ENCODE results near the gene TBXAS1.

The TBXAS1 gene

DNA sequence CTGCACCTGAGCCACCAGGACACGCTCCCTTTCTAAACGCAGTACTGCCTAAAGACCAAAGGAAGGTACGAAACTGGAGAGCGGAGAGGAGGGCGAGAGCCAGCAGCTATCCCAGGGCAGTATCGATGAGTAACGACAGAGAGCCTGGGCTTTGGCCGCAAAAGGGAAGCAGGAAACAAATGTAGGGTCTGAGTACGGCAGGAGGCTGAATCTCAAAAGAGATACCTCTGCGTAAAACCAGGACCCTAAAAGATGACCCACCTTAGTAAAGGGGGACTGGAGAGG, 213.3 kb downstream of the TBXAS1 start:
- ChIA-PET POLR2A (no interaction called here), CTCF (interaction anchor here (1.0 kb wide), 1 partner anchor 13 kb away, joined by 3 read pairs; no protein-coding TSS in a partner anchor)
- TF ChIP-seq, protein P1, sequence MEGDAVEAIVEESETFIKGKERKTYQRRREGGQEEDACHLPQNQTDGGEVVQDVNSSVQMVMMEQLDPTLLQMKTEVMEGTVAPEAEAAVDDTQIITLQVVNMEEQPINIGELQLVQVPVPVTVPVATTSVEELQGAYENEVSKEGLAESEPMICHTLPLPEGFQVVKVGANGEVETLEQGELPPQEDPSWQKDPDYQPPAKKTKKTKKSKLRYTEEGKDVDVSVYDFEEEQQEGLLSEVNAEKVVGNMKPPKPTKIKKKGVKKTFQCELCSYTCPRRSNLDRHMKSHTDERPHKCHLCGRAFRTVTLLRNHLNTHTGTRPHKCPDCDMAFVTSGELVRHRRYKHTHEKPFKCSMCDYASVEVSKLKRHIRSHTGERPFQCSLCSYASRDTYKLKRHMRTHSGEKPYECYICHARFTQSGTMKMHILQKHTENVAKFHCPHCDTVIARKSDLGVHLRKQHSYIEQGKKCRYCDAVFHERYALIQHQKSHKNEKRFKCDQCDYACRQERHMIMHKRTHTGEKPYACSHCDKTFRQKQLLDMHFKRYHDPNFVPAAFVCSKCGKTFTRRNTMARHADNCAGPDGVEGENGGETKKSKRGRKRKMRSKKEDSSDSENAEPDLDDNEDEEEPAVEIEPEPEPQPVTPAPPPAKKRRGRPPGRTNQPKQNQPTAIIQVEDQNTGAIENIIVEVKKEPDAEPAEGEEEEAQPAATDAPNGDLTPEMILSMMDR (IDR thresholded peaks at IDR 0.05; ENCODE audit: control extremely low read depth, extremely low read depth, low read depth, missing control alignments) = no peak
- DNase-seq (ENCODE audit: extremely low spot score) = no peak

DNA sequence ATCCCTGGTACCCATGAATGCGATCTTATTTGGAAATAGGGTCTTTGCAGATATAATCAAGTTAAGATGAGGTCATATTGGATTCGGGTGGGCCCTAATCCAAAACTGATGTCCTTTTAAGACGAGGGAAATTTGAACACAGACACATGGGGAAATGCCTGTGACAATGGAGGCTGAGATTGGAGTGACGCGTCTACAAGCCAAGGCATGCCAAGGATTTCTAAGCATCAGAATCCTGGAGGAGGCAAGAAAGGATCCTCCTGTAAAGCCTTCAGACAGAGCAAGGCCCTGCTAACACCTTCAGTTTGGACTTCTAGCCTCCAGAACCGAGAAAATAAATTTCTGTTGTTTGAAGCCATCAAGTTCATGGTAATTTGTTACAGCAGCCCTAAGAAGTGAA, 215.2 kb downstream of the TBXAS1 start:
- DNase-seq (ENCODE audit: extremely low spot score) = no peak
- ChIA-PET POLR2A (no interaction called here), CTCF (interaction anchor here (0.7 to 1.3 kb wide), 2 partner anchors 9 to 17 kb away, joined by 3 to 4 read pairs; no protein-coding TSS in a partner anchor)
- TF ChIP-seq, protein P1 (IDR thresholded peaks at IDR 0.05; ENCODE audit: control extremely low read depth, extremely low read depth, low read depth, missing control alignments) = no peak

DNA sequence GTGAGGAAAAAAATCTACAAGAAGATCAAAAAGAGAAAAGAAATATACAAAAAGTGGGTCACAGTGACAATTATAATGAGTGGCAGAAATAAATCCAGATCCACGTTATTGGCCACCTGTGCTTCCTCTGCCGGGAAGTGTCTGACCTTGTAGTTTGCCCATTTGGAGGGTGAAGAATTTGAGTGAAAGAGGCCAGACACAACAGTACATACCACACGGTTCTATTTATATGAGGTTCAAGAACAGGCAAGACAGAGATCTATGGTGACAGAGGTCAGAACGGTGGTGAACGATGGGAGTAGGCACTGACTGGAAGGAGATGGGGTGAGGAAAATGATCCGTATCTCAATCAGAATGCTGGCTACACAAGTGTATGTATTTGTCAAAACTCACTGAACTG, 216.6 kb downstream of the TBXAS1 start:
- TF ChIP-seq, protein P1 (IDR thresholded peaks at IDR 0.05; ENCODE audit: control extremely low read depth, extremely low read depth, low read depth, missing control alignments) = no peak
- CTCF ChIA-PET = interaction anchor here (1.3 kb wide), 1 partner anchor 16 kb away, joined by 4 read pairs; no protein-coding TSS in a partner anchor
- DNase-seq (ENCODE audit: extremely low spot score) = no peak
- POLR2A ChIA-PET = no interaction called here

DNA sequence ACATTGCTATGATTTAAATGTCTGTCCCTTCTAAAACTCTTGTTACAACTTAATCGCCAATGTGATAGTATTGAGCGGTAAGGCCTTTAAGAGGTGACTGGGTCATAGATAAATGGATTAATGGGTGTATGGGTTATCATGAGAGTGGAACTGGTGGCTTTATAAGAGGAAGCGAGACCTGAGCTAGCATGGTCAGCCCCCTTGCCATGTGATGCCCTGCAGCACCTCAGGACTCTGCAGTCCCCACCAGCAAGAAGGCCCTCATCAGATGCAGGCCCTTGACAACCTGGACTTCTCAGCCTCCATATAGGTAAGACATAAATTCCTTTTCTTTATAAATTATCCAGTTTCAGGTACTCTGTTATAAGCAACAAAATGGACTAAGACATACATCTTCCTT, 218.1 kb downstream of the TBXAS1 start:
- CTCF ChIA-PET = no interaction called here
- DNase-seq (ENCODE audit: extremely low spot score) = no peak
- TF ChIP-seq, protein P1 (IDR thresholded peaks at IDR 0.05; ENCODE audit: control extremely low read depth, extremely low read depth, low read depth, missing control alignments) = no peak
- POLR2A ChIA-PET = no interaction called here

DNA sequence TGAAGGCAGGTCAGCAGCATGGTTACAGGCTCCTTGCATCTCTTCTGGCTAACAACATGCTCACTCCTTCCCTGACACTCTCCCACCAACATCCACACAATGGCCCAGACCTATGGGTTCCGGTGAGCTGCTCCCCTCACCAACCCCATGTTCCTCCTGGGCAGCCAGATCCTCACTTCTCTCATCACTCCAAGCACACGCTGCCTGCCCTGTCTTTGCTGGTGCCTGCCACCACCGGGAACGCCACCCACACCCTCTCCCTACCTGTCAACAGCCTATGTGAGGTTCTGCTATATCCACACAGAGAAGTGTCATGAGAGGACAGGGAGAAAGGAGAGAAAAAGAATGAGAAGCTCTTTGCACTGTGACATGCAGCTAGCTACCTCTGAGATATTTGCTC, 219.1 kb downstream of the TBXAS1 start:
- TF ChIP-seq, protein P1 (IDR thresholded peaks at IDR 0.05; ENCODE audit: control extremely low read depth, extremely low read depth, low read depth, missing control alignments) = no peak
- ChIA-PET CTCF (no interaction called here), POLR2A (no interaction called here)
- DNase-seq (ENCODE audit: extremely low spot score) = no peak

DNA sequence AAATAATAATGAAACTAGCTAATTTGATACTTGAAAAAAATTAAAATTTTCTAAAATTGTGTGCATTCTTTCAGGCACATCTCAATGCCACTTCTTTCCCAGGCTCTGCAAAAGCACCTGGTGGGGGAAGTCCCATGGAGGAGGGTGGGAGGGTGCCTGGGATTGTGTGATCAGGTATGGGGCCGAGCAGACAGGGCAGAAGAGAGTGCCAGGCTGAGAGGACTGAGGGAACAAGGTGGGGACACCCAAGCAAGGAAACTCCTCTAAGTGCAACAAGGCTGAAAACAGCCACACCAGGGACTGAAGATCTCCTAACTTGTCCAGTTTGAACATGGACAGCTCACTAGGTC, 219.9 kb downstream of the TBXAS1 start:
- TF ChIP-seq, protein P1 (IDR thresholded peaks at IDR 0.05; ENCODE audit: control extremely low read depth, extremely low read depth, low read depth, missing control alignments) = no peak
- ChIA-PET CTCF (interaction anchor here (1.3 kb wide), 1 partner anchor 14 kb away, joined by 4 read pairs; the partner anchor contains the start of gene PARP12), POLR2A (no interaction called here)
- no peak for DNase-seq (ENCODE audit: extremely low spot score)
